Measurements from ENCODE around the gene BCS1L. TPM values are rescaled to one million over a fixed set of nuclear protein-coding genes. Genes with fewer than 3 reads are reported as not detected.
A peak's percentile ranks its signal among the peaks of the same experiment; 100 is the strongest.
"Not testable (repeated sequence)": the region's sequence is repeated elsewhere in the genome, so short reads cannot be mapped to it uniquely, and the experiment has no call there.

BCS1L gene
- total RNA-seq, 1 donor from 2014 or later: 61.3 TPM

- DNase-seq (ENCODE audit: low read depth) (peak; percentile 11), FAIRE-seq (peak; percentile 72)
- TF ChIP-seq, protein P1, sequence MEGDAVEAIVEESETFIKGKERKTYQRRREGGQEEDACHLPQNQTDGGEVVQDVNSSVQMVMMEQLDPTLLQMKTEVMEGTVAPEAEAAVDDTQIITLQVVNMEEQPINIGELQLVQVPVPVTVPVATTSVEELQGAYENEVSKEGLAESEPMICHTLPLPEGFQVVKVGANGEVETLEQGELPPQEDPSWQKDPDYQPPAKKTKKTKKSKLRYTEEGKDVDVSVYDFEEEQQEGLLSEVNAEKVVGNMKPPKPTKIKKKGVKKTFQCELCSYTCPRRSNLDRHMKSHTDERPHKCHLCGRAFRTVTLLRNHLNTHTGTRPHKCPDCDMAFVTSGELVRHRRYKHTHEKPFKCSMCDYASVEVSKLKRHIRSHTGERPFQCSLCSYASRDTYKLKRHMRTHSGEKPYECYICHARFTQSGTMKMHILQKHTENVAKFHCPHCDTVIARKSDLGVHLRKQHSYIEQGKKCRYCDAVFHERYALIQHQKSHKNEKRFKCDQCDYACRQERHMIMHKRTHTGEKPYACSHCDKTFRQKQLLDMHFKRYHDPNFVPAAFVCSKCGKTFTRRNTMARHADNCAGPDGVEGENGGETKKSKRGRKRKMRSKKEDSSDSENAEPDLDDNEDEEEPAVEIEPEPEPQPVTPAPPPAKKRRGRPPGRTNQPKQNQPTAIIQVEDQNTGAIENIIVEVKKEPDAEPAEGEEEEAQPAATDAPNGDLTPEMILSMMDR (IDR thresholded peaks at IDR 0.05; ENCODE audit: insufficient read depth, low read length, severe bottlenecking): no peak
- H3K27me3 ChIP-seq (ENCODE audit: control insufficient read depth, insufficient read depth, low read length): no peaks in the 10 kb centered on the region
- H3K4me3 ChIP-seq (ENCODE audit: low read depth, low read length): no peak overlapping the region
- H3K36me3 ChIP-seq (ENCODE audit: control insufficient read depth, insufficient read depth, low read length): no peaks in the 10 kb centered on the region
Measured at GRCh38 chr2:218679119-218679518, 19.6 kb downstream of the BCS1L start.

GRCh38 chr2:218680061-218680460 lies 20.6 kb downstream of the BCS1L start:
- FAIRE-seq: no peak
- TF ChIP-seq, protein P1 (IDR thresholded peaks at IDR 0.05; ENCODE audit: insufficient read depth, low read length, severe bottlenecking): no peak
- DNase-seq (ENCODE audit: low read depth): no peak
- H3K36me3 ChIP-seq (ENCODE audit: control insufficient read depth, insufficient read depth, low read length): no peaks in the 10 kb centered on the region
- no peak overlapping the region for H3K4me3 ChIP-seq (ENCODE audit: low read depth, low read length)
- H3K27me3 ChIP-seq (ENCODE audit: control insufficient read depth, insufficient read depth, low read length): no peaks in the 10 kb centered on the region

GRCh38 chr2:218687400-218688060 lies 28.0 kb downstream of the BCS1L start:
- not testable (repeated sequence) for H3K36me3 ChIP-seq (ENCODE audit: control insufficient read depth, insufficient read depth, low read length); H3K27me3 ChIP-seq (ENCODE audit: control insufficient read depth, insufficient read depth, low read length); H3K4me3 ChIP-seq (ENCODE audit: low read depth, low read length)
- TF ChIP-seq, protein P1 (IDR thresholded peaks at IDR 0.05; ENCODE audit: insufficient read depth, low read length, severe bottlenecking): peak; percentile 79
- peak; percentile 81 for DNase-seq (ENCODE audit: low read depth)
- peak; percentile 73 for FAIRE-seq

DNA sequence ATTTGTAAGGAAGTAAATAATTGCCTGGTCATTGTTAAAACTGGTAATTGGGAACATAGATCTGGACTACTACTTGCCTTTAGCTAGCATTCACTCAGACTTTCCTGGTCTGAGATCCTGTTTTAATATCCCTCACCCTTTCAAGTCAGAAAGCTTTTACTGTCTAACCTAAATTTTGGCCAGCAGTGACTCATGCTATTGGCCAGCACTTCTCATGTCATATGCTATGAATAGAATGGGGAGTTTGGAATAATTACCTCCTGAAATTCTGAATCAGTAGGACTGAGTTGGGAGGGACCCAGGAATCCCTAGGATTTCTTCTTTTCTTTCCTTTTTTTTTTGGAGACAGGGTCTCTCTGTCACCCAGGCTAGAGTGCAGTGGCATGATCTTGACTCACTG lies 31.8 kb downstream of the BCS1L start:
- Histone ChIP-seq H3K36me3 (ENCODE audit: control insufficient read depth, insufficient read depth, low read length) (peaks cover 2% of the 10 kb centered on the region), H3K27me3 (ENCODE audit: control insufficient read depth, insufficient read depth, low read length) (no peaks in the 10 kb centered on the region), H3K4me3 (ENCODE audit: low read depth, low read length) (no peak overlapping the region)
- DNase-seq (ENCODE audit: low read depth): no peak
- FAIRE-seq: no peak
- TF ChIP-seq, protein P1 (IDR thresholded peaks at IDR 0.05; ENCODE audit: insufficient read depth, low read length, severe bottlenecking): no peak

DNA sequence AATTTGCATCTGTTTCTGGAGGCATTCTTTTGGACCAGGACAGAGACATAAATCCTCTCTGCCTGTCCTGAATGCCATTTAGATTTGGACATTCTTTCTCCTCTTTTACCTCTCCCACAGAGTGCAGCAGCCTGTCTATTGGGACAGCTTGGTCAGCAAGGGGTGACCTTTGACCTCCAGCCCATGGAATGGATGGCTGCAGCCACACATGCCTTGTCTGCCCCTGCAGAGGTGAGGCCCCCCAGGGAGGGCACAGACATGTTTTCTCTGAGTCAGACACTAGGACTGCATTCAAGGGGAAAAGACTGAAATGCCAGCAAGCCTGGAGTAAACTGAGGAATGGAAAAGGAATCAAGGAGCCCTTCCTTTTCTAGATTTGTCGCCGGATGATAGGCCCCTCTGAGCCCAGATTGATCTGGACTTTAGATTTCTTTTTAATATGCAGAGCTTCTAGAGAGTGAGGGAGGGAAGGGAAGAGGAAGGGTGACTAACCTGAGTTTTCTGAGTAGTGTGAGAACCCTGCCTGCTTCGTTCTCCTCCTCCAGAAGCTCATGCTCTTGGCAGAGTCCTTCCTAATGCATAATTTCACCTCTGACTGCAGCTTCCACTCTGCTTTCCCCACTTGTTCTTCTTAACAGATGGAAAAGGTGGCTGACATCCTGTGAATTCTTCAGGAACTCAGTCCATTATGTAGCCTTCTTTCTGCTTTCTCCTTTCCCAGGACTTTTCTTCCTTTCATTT lies 35.1 kb downstream of the BCS1L start:
- Histone ChIP-seq H3K27me3 (ENCODE audit: control insufficient read depth, insufficient read depth, low read length) (no peaks in the 10 kb centered on the region), H3K4me3 (ENCODE audit: low read depth, low read length) (no peak overlapping the region), H3K36me3 (ENCODE audit: control insufficient read depth, insufficient read depth, low read length) (peaks cover 11% of the 10 kb centered on the region)
- TF ChIP-seq, protein P1 (IDR thresholded peaks at IDR 0.05; ENCODE audit: insufficient read depth, low read length, severe bottlenecking): no peak
- DNase-seq (ENCODE audit: low read depth): no peak
- FAIRE-seq: no peak

Measured in bronchial epithelial cell (primary cell).